BLaER1 treated with 17β-estradiol and CSF1 and Interleukin-3, amounts not matched to agents 10 nM and 100 nM (cell line): Measurements from ENCODE around the gene BAD.
"Not testable (repeated sequence)": the region's sequence is repeated elsewhere in the genome, so short reads cannot be mapped to it uniquely, and the experiment has no call there.

Experiments
- H3K27ac ChIP-seq, 11 experiments: shearing (Covaris generic); formaldehyde crosslinking; 2 replicates each; pipeline ENCODE4 v1.8.1; 2022
- H3K27me3 ChIP-seq, 11 experiments: shearing (Covaris generic); formaldehyde crosslinking; 2 replicates each; pipeline ENCODE4 v1.8.1; 2022
- H3K36me3 ChIP-seq, 11 experiments: shearing (Covaris generic); formaldehyde crosslinking; 2 replicates each; pipeline ENCODE4 v1.8.1; 2022
- H3K4me1 ChIP-seq, 10 experiments: shearing (Covaris generic); formaldehyde crosslinking; 2 replicates each; pipeline ENCODE4 v1.8.1; 2022
- H3K4me2 ChIP-seq, 11 experiments: shearing (Covaris generic); formaldehyde crosslinking; 2 replicates each; pipeline ENCODE4 v1.8.1; 2022
- H3K4me3 ChIP-seq, 10 experiments: shearing (Covaris generic); formaldehyde crosslinking; 2 replicates each; pipeline ENCODE4 v1.8.1; 2022
- H3K9ac ChIP-seq, 11 experiments: shearing (Covaris generic); formaldehyde crosslinking; 2 replicates each; pipeline ENCODE4 v1.8.1; 2022
- H3K9me3 ChIP-seq, 11 experiments: shearing (Covaris generic); formaldehyde crosslinking; replicated peaks in 1 of 11; 2 replicates each; pipeline ENCODE4 v1.8.1; 2022
- H4K20me1 ChIP-seq, 11 experiments: shearing (Covaris generic); formaldehyde crosslinking; 2 replicates each; pipeline ENCODE4 v1.8.1; 2022
- Cebpa-rat ChIP-seq, 11 experiments: shearing (Covaris generic); IDR thresholded peaks; 2 replicates each; pipeline ENCODE4 v1.8.1; 2022

Gene BAD

GRCh38 chr11:64284048-64284961 lies at the start of gene BAD:
Gene BAD (minus strand): TSS chr11:64284665. CDS start chr11:64284368, 297 bp downstream.
- peaks cover 0 to 26% (median 12%) of the 10 kb centered on the region in 11 experiments; a peak in 12 of 22 replicates for H3K36me3 ChIP-seq
- H3K4me1 ChIP-seq, result peaks cover 25 to 31% (median 26%) of the 10 kb centered on the region in 10 experiments
- H3K9ac ChIP-seq, result peak within 1 kb of the TSS; percentile 80 to 92 (median 88)
- TF ChIP-seq Cebpa-rat (IDR thresholded peaks at IDR 0.05), result no peak
- H3K27ac ChIP-seq, result peak within 1 kb of the TSS; percentile 77 to 94 (median 85)
- H4K20me1 ChIP-seq, result peaks cover 0 to 15% (median 1%) of the 10 kb centered on the region in 11 experiments; a peak in 3 of 22 replicates
- peak within 1 kb of the TSS; percentile 61 to 90 (median 80) for H3K4me3 ChIP-seq
- peaks cover 2 to 7% (median 3%) of the 10 kb centered on the region in 11 experiments; a peak in 21 of 22 replicates for H3K27me3 ChIP-seq
- H3K9me3 ChIP-seq, result no peaks in the 10 kb centered on the region
- peak within 1 kb of the TSS; percentile 92 to 100 (median 96) for H3K4me2 ChIP-seq

GRCh38 chr11:64333556-64333955 lies 49.1 kb upstream of the BAD start:
- Histone ChIP-seq H3K36me3 (no peaks in the 10 kb centered on the region), H3K4me3 (no peak overlapping the region), H3K27ac (peak overlapping the region in 7 of 11 experiments; percentile 28 to 93 (median 79); a peak in 8 of 22 replicates), H3K4me2 (peak overlapping the region in 2 of 11 experiments; percentile 87 to 92; a peak in 4 of 22 replicates), H3K4me1 (peaks cover 37 to 78% (median 71%) of the 10 kb centered on the region in 10 experiments), H4K20me1 (no peaks in the 10 kb centered on the region), H3K9me3 (no peaks in the 10 kb centered on the region), H3K9ac (no peak overlapping the region), H3K27me3 (no peaks in the 10 kb centered on the region)
- TF ChIP-seq Cebpa-rat (IDR thresholded peaks at IDR 0.05), result no peak

GRCh38 chr11:64331569-64332371 lies 47.3 kb upstream of the BAD start:
- no peaks in the 10 kb centered on the region for H3K36me3 ChIP-seq
- H3K4me1 ChIP-seq, result peaks cover 37 to 60% (median 53%) of the 10 kb centered on the region in 10 experiments
- H4K20me1 ChIP-seq, result no peaks in the 10 kb centered on the region
- H3K27ac ChIP-seq, result peak overlapping the region in 10 of 11 experiments; percentile 35 to 93 (median 78); a peak in 19 of 22 replicates
- TF ChIP-seq Cebpa-rat (IDR thresholded peaks at IDR 0.05), result no peak
- peak overlapping the region; percentile 78 to 96 (median 87) for H3K4me2 ChIP-seq
- H3K9ac ChIP-seq, result peak overlapping the region; percentile 43 to 66 (median 62); a peak in 19 of 22 replicates
- H3K9me3 ChIP-seq, result peaks cover 0 to 10% (median 0%) of the 10 kb centered on the region in 11 experiments; a peak in 9 of 22 replicates
- peak overlapping the region in 2 of 10 experiments; percentile 11 to 21; a peak in 1 of 20 replicates for H3K4me3 ChIP-seq
- H3K27me3 ChIP-seq, result no peaks in the 10 kb centered on the region

- H3K4me2 ChIP-seq, result peak overlapping the region in 5 of 11 experiments; percentile 83 to 96 (median 92); a peak in 8 of 22 replicates
- H3K4me3 ChIP-seq, result no peak overlapping the region
- H4K20me1 ChIP-seq, result no peaks in the 10 kb centered on the region
- peak overlapping the region in 7 of 11 experiments; percentile 50 to 93 (median 79); a peak in 11 of 22 replicates for H3K27ac ChIP-seq
- H3K9me3 ChIP-seq, result peaks cover 0 to 11% (median 0%) of the 10 kb centered on the region in 11 experiments; a peak in 9 of 22 replicates
- peaks cover 30 to 51% (median 45%) of the 10 kb centered on the region in 10 experiments for H3K4me1 ChIP-seq
- H3K9ac ChIP-seq, result peak overlapping the region in 1 of 11 experiments; percentile 66; a peak in 2 of 22 replicates
- no peaks in the 10 kb centered on the region for H3K27me3 ChIP-seq
- no peak for TF ChIP-seq Cebpa-rat (IDR thresholded peaks at IDR 0.05)
- H3K36me3 ChIP-seq, result no peaks in the 10 kb centered on the region
Observed at GRCh38 chr11:64330888-64331287, 46.4 kb upstream of the BAD start.

- H4K20me1 ChIP-seq, result no peaks in the 10 kb centered on the region
Observed at GRCh38 chr11:64327993-64328392, 43.5 kb upstream of the BAD start.

GRCh38 chr11:64327375-64327774 lies 42.9 kb upstream of the BAD start:
- Histone ChIP-seq H4K20me1 (no peaks in the 10 kb centered on the region), H3K27ac (no peak overlapping the region), H3K4me3 (no peak overlapping the region), H3K4me1 (peaks cover 12 to 36% (median 30%) of the 10 kb centered on the region in 10 experiments), H3K36me3 (peaks cover 0 to 5% (median 0%) of the 10 kb centered on the region in 11 experiments; a peak in 6 of 22 replicates), H3K9me3 (peaks cover 0 to 11% (median 0%) of the 10 kb centered on the region in 11 experiments; a peak in 9 of 22 replicates), H3K27me3 (no peaks in the 10 kb centered on the region), H3K4me2 (no peak overlapping the region), H3K9ac (no peak overlapping the region)
- TF ChIP-seq Cebpa-rat (IDR thresholded peaks at IDR 0.05), result no peak

More at GRCh38 chr11:64327993-64328392, 43.5 kb upstream of the BAD start:
- H3K4me3 ChIP-seq, result no peak overlapping the region
- H3K4me1 ChIP-seq, result peaks cover 18 to 36% (median 29%) of the 10 kb centered on the region in 10 experiments
- TF ChIP-seq Cebpa-rat (IDR thresholded peaks at IDR 0.05), result no peak
- H3K27ac ChIP-seq, result no peak overlapping the region
- no peak overlapping the region for H3K9ac ChIP-seq
- no peak overlapping the region for H3K4me2 ChIP-seq
- peaks cover 0 to 11% (median 0%) of the 10 kb centered on the region in 11 experiments; a peak in 9 of 22 replicates for H3K9me3 ChIP-seq
- H3K36me3 ChIP-seq, result no peaks in the 10 kb centered on the region
- H3K27me3 ChIP-seq, result no peaks in the 10 kb centered on the region

GRCh38 chr11:64324692-64325469 lies 40.4 kb upstream of the BAD start:
- peaks cover 0 to 30% (median 14%) of the 10 kb centered on the region in 11 experiments; a peak in 15 of 22 replicates for H3K36me3 ChIP-seq
- no peaks in the 10 kb centered on the region for H3K27me3 ChIP-seq
- H4K20me1 ChIP-seq, result no peaks in the 10 kb centered on the region
- no peak overlapping the region for H3K4me2 ChIP-seq
- peaks cover 0 to 11% (median 0%) of the 10 kb centered on the region in 11 experiments; a peak in 9 of 22 replicates for H3K9me3 ChIP-seq
- no peak overlapping the region for H3K27ac ChIP-seq
- no peak overlapping the region for H3K4me3 ChIP-seq
- TF ChIP-seq Cebpa-rat (IDR thresholded peaks at IDR 0.05), result no peak
- H3K4me1 ChIP-seq, result peaks cover 0 to 28% (median 19%) of the 10 kb centered on the region in 10 experiments; a peak in 16 of 20 replicates
- H3K9ac ChIP-seq, result no peak overlapping the region

GRCh38 chr11:64323984-64324383 lies 39.5 kb upstream of the BAD start:
- peak overlapping the region in 2 of 11 experiments; percentile 12 to 13; a peak in 1 of 22 replicates for H3K27ac ChIP-seq
- H3K4me3 ChIP-seq, H4K20me1 ChIP-seq, H3K27me3 ChIP-seq: not testable (repeated sequence)
- H3K4me2 ChIP-seq, result 0 out of 22 replicates have a peak overlapping the region, but pooled peaks of 1 of the 11 experiments have one; percentile 36
- peak overlapping the region in 1 of 11 experiments; percentile 14; a peak in 1 of 22 replicates for H3K9ac ChIP-seq
- peaks cover 8 to 37% (median 27%) of the 10 kb centered on the region in 10 experiments for H3K4me1 ChIP-seq
- peaks cover 0 to 30% (median 14%) of the 10 kb centered on the region in 11 experiments; a peak in 15 of 22 replicates for H3K36me3 ChIP-seq
- peaks cover 0 to 11% (median 0%) of the 10 kb centered on the region in 11 experiments; a peak in 9 of 22 replicates for H3K9me3 ChIP-seq
